IPS-11a (cell line): ENCODE results near the gene KRTAP5-8.
"Not testable (repeated sequence)": the region's sequence is repeated elsewhere in the genome, so short reads cannot be mapped to it uniquely, and the experiment has no call there.

ENCODE experiments used
- H3K4me3 ChIP-seq: one replicate; pipeline ENCODE4 v1.5.1; 2013; ENCODE audit warnings: low read depth, low read length, control low read depth

Gene KRTAP5-8

GRCh38 chr11:71537977-71538665 lies at the start of gene KRTAP5-8:
KRTAP5-8 (plus strand) TSS chr11:71538025; CDS start chr11:71538056, 31 bp downstream.
- H3K4me3 ChIP-seq: not testable (repeated sequence)

GRCh38 chr11:71488681-71489270 lies 49.0 kb upstream of the KRTAP5-8 start:
- H3K4me3 ChIP-seq: no peak overlapping the region

- H3K4me3 ChIP-seq: no peak overlapping the region
Measured at GRCh38 chr11:71489311-71490043, 48.3 kb upstream of the KRTAP5-8 start.

DNA sequence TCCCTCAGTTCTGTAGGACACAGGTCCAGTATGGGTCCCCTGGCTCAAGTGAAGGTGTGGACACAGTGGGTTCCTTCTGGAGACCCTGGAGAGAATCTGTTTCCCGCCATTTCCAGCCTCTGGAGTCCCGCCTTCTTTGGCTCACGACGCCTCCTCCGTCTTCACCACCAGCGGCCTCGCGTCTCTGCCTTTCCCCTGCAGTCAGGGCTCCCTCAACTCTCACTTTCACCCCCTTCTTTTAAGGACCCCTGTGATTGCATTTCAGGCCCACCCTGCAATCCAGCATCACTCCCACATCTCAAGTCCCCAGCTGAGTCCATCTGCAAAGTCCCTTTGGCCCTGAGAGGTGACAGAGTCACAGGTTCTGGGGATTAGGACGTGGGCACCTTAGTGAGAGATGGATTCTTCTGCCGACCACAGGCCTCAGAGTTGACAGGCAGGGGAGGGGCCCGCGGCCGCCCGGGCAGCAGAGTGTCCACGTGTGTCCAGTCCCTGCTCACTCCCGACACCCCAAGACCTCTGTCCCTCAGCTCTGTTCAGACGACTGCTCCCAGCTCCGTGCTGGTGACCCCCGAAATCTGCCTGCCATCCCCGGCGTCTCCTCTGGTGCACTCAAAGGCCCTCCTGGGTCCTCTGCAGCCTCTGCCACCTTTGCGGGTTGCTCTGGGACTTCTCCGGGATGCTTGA lies 47.6 kb upstream of the KRTAP5-8 start:
- no peak overlapping the region for H3K4me3 ChIP-seq

DNA sequence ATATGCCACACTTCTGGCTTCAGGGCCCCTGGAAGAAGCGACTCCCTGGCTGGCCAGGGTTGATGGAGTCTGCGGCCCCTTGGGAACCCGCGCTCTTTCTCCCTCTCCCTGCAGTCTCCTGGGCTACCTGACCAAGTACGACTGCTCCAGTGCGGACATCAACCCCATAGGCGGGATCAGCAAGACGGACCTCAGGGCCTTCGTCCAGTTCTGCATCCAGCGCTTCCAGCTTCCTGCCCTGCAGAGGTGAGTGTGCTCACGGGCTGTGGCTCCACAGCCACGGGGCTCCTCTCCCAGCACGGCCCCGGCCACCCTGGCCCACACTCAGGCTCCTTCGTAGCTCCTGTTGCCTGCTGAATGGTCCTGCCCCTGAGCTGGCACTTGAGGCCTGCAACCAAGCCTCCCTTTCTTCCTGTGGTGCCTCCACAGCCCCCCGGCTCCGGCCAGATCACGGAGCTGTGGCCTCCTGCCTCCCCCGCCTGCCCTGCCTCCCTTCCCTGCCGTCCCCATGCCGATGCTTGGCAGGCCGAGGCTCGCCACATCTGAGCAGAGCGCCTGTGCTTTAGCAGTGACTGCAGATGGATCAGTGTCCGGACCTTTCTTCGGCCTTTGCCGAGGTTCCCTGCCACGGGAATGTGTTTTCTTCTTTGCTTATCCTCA lies 47.0 kb upstream of the KRTAP5-8 start:
- no peak overlapping the region for H3K4me3 ChIP-seq

DNA sequence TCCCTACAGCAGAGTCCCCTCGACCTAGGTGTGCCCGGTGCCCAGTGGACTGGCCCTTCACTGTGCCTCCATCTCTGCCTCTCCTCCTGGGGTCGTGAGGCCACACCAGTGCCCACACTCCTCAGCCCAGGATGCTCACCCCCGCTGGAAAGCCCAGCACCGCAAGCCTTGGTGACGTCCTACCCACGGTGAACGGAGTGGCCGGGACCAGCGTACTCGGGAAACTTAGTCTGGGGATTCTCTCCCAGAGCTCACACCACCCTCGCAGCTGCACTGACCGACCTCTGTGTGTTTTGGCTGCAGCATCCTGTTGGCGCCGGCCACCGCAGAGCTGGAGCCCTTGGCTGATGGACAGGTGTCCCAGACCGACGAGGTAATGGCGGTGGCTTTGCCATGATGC lies 46.3 kb upstream of the KRTAP5-8 start:
- no peak overlapping the region for H3K4me3 ChIP-seq

DNA sequence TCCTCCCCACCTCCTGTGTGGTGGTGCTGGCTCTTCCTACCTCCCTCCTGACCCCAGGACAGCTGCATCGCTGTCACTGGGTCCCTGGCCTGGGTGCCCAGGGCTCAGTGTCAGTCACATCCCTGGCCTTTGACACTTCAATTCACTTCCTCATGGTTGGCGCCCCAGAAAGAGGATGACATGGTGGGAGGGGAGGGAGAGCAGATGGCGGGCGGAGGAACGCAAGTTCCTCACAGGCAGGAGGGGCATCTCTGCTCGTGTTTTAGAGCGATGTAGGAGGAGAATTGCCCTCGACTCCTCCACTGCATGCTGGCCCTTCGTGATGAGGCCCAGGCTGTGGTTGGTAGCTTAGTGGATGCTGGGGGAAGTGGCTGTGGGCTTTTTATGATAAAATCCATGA lies 45.9 kb upstream of the KRTAP5-8 start:
- no peak overlapping the region for H3K4me3 ChIP-seq

DNA sequence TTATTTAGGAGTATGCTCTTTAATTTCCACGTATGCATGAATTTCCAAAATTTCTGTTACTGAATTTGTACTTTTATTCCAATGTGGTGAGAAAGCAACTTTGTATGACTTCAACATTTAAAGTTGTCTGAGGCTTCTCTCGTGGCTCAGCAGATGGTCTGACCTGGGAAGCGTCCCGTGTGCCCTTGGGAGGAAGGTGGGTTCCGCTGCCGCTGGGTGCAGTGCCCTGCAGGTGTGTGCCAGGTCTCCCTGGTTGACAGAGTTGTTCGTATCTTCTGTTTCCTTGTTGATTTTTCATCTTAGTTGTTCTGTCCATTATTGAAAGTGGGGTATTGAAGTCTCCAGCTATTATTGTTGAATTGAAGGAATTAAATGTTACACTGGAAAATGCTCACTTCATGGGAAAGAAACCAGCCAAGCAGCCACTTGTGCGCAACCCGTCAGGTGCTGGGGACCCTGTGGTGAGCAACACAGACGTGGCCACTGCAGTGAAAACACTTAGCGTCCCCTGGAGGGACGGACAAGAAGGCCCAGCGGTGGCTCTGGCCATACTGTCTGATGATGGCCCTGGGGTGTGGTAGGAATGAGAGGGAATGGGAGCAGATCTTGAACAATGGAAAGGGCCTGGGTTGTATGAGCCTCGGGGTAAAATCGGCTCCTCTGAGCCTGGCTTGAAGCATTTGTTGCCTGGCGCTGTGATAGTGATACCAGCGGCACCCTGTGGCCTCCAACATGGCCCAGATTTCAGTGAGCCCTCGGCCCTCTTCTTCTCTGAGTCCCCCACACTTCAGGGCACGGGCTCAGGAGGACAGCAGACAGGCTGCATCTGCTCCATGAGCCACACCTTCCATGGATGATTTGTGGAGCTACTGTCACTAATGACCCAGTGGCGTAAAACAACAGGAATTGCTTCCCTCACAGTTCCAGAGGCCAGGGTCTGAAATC lies 42.3 kb upstream of the KRTAP5-8 start:
- H3K4me3 ChIP-seq: no peak overlapping the region

- no peak overlapping the region for H3K4me3 ChIP-seq
Measured at GRCh38 chr11:71496421-71496820, 41.4 kb upstream of the KRTAP5-8 start.

GRCh38 chr11:71498091-71498490 lies 39.7 kb upstream of the KRTAP5-8 start:
- no peak overlapping the region for H3K4me3 ChIP-seq

DNA sequence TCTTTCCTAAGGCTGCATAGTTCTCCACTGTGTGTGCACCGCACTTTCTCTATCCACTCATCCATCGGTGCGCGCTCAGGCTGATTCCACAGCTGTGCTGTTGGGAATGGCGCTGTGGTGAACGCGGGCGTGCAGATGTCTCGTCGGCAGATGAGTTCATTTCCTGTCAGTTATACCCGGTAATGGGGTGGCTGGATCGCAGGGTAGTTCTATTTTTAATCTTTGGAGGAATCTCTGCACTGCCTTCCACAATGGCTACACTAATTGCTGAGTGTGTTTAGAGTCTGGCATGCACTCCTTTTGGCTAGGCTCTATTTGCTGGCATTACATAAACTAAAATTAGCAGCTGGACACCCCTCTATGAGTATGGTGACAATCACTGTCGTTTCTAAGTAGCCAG lies 38.7 kb upstream of the KRTAP5-8 start:
- no peak overlapping the region for H3K4me3 ChIP-seq

GRCh38 chr11:71499546-71499945 lies 38.3 kb upstream of the KRTAP5-8 start:
- H3K4me3 ChIP-seq: no peak overlapping the region

DNA sequence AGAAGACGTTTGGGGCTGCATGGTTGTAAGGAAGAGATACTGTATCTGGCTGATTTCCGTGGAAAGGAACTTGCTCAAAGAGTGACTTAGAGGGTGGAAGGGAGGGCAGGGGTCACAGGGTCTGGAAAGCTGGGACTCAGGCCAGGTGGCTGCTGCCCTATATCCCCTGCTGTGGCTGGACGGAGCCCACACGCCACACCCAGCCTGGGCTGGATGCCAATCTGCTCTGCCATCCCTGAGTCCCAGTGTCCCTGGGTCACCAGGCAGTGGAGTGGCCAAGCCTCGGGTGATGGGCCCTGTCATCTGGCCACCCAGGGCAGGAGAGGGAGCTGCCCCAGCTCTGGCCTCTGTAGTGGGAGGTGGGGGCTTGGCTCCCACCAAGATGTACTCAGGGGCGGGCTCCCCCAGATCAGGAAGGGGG lies 37.2 kb upstream of the KRTAP5-8 start:
- no peak overlapping the region for H3K4me3 ChIP-seq

DNA sequence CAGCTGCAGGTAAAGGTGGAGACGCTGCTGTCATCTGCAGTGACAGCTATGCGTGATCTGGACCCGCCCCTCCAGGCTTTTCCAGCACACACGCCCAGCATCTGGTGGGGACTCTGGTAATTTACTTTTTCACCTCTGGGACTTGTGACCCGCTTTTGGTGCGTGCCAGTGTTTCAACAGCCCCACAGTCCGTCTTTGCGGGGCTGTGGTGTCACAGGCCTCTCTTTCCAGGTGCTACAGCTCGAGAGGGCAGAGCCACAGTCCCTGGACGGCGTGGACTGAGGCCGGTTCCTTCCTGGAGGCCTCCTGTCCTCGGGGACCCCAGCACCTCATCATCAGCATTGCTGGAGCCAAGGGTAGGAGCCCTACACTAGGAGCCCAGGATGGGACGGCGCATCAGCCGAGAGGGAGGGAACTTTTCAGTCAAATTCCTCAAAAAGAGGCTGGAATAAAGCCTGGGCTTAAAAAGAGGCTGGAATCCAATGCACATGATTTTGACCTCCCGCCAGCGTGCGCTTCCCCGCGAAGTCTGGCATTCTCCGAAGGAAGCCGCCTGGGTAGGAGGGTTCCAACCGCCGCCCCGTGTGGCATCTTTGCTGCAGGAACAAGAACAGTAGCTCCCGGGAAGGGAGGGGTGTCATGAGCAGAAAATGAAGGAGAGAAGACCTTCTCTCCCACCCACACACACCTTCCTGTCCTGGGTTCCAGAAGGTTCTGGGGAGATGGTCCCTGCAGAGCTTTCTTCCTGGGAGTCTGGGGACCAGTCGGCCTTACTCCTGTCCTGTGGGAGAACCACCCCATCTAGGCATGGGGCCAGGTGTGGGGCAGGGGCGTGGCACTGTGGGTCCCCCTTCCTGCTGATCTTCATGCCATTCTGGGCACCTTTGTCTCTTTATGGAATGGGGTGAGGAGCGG lies 36.5 kb upstream of the KRTAP5-8 start:
- no peak overlapping the region for H3K4me3 ChIP-seq

DNA sequence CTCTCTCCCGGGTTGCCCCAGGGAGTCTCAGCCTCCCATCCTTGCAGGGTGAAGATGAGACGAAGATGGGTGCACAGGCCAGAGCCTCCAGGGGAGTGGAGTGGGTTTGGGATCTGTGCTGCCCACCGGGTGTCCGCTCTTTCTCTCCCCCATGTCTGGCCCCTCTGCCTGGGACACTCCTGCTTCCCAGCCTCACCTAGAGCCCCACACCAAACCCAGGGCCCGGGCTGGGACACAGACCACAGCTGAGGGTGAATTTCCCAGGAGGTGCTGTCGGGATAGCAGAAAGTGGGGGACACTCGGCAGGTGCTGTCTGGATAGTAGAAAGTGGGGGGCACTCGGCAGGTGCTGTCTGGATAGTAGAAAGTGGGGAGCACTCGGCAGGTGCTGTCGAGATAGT lies 35.8 kb upstream of the KRTAP5-8 start:
- H3K4me3 ChIP-seq: no peak overlapping the region

GRCh38 chr11:71502871-71503435 lies 34.9 kb upstream of the KRTAP5-8 start:
- no peak overlapping the region for H3K4me3 ChIP-seq

DNA sequence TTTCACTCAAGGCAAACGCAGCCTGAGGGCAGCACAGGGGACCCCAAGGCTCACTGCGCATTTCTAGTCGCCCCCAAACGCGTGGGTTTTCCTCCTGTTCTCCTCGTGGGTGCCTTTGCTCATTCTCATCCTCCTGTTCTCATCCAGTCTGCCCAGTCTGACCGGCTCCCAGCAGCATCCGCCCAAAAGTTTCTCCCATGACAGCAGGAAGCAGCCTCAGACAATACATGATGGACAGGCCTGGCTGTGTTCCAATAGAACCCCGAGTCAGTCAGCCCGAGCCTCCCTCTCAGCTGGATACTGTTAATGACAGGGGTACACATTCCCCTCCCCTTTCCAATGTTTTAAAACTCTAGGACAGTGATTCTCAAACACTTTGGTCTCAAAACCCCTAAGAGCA lies 33.3 kb upstream of the KRTAP5-8 start:
- no peak overlapping the region for H3K4me3 ChIP-seq

GRCh38 chr11:71505001-71505400 lies 32.8 kb upstream of the KRTAP5-8 start:
- H3K4me3 ChIP-seq: no peak overlapping the region

DNA sequence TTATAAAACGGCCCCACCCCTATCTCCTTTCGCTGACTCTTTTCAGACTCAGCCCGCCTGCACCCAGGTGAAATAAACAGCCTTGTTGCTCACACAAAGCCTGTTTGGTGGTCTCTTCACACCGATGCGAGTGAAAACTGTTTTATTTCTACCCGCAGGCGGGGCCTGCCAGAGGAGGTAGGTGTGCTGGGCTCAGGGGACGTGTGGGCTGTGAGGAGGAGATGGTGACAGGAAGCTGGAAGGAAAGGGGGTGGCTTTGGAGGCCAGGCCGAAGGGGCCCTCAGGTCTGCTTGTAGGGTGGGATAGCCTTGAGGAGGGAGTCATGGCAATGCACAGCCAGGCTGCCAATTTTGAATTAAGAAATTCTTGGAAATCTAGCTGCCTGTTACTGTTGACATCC lies 32.0 kb upstream of the KRTAP5-8 start:
- H3K4me3 ChIP-seq: no peak overlapping the region
